GM23338 (cell line): Measurements from ENCODE around the gene TFDP1.

Experiments
- POLR2AphosphoS5 ChIP-seq: IDR thresholded peaks from 2 replicates; pipeline ENCODE4 v1.6.1; 2016; ENCODE audit warnings: antibody characterized with exemption, low read depth
- ZNF331 ChIP-seq: fragments of 250-450 bp; sonication (Bioruptor Pico); IDR thresholded peaks from 2 replicates; pipeline ENCODE4 v1.5.0; 2020; ENCODE audit warnings: low read depth, mild to moderate bottlenecking, moderate library complexity
- TF ChIP-seq, protein P1 (sequence below), 2 experiments: fragments of 200-600 bp in 1 of 2; sonication (generic) in 1 of 2; conservative IDR thresholded peaks; 2 replicates each; pipeline versions ENCODE4 v1.5.1 to v1.6.1; 2016 to 2017; ENCODE audit warnings: antibody characterized with exemption in 2 of 2, low read depth in 2 of 2, mild to moderate bottlenecking in 2 of 2, moderate library complexity in 1 of 2
- TF ChIP-seq, protein P2 (sequence below): IDR thresholded peaks from one replicate; pipeline ENCODE4 v1.6.1; 2018; ENCODE audit warnings: antibody characterized with exemption; ENCODE audit not compliant: unreplicated experiment

DNA sequence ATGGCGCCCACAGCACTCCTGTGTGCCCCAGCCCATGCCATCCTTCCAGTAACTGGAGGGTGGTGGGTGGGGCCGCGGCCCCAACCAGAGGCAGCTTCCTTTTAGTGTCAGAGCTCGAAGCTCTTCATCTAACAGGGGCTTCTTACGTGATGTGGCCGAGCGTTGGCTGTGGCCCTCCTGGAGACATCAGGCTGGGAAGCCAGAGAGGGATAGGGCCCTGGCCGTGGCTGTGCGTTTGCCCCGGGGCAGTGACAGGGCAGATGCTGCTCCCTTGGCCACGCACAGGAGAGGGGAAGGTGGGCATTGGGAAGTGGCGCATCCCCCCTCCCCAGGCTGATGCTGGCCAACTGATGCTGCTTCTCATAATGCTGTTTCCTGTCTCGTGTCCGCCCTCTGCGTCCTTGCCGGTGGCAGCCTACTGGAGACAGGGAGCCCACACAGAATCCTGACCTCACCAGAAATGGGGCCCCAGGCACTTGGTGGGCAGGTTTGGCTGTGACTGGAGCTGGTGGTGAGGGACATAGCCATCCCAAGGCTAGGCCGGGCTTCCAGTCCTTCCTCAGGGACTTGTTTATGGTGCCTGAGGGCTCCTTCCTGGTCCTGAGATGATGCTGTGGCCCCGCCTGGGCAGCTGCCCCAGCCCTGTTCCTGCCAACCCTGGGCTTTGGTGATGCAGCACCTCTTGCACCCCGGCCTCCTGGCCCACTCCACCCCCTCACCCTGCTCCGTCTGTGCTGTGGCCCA, 39.1 kb downstream of the TFDP1 start:
- TF ChIP-seq, protein P1, sequence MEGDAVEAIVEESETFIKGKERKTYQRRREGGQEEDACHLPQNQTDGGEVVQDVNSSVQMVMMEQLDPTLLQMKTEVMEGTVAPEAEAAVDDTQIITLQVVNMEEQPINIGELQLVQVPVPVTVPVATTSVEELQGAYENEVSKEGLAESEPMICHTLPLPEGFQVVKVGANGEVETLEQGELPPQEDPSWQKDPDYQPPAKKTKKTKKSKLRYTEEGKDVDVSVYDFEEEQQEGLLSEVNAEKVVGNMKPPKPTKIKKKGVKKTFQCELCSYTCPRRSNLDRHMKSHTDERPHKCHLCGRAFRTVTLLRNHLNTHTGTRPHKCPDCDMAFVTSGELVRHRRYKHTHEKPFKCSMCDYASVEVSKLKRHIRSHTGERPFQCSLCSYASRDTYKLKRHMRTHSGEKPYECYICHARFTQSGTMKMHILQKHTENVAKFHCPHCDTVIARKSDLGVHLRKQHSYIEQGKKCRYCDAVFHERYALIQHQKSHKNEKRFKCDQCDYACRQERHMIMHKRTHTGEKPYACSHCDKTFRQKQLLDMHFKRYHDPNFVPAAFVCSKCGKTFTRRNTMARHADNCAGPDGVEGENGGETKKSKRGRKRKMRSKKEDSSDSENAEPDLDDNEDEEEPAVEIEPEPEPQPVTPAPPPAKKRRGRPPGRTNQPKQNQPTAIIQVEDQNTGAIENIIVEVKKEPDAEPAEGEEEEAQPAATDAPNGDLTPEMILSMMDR (conservative IDR thresholded peaks at IDR 0.05; ENCODE audit: low read depth in 2 of 2): no peak
- TF ChIP-seq, protein P2, sequence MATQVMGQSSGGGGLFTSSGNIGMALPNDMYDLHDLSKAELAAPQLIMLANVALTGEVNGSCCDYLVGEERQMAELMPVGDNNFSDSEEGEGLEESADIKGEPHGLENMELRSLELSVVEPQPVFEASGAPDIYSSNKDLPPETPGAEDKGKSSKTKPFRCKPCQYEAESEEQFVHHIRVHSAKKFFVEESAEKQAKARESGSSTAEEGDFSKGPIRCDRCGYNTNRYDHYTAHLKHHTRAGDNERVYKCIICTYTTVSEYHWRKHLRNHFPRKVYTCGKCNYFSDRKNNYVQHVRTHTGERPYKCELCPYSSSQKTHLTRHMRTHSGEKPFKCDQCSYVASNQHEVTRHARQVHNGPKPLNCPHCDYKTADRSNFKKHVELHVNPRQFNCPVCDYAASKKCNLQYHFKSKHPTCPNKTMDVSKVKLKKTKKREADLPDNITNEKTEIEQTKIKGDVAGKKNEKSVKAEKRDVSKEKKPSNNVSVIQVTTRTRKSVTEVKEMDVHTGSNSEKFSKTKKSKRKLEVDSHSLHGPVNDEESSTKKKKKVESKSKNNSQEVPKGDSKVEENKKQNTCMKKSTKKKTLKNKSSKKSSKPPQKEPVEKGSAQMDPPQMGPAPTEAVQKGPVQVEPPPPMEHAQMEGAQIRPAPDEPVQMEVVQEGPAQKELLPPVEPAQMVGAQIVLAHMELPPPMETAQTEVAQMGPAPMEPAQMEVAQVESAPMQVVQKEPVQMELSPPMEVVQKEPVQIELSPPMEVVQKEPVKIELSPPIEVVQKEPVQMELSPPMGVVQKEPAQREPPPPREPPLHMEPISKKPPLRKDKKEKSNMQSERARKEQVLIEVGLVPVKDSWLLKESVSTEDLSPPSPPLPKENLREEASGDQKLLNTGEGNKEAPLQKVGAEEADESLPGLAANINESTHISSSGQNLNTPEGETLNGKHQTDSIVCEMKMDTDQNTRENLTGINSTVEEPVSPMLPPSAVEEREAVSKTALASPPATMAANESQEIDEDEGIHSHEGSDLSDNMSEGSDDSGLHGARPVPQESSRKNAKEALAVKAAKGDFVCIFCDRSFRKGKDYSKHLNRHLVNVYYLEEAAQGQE: no peak
- no peak for TF ChIP-seq ZNF331 (CRISPR knock-in tag)
- no peak for TF ChIP-seq POLR2AphosphoS5
